ENCODE measurements around the gene CTSH.
A peak's percentile ranks its signal among the peaks of the same experiment; 100 is the strongest.

The CTSH gene, protein sequence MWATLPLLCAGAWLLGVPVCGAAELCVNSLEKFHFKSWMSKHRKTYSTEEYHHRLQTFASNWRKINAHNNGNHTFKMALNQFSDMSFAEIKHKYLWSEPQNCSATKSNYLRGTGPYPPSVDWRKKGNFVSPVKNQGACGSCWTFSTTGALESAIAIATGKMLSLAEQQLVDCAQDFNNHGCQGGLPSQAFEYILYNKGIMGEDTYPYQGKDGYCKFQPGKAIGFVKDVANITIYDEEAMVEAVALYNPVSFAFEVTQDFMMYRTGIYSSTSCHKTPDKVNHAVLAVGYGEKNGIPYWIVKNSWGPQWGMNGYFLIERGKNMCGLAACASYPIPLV

DNA sequence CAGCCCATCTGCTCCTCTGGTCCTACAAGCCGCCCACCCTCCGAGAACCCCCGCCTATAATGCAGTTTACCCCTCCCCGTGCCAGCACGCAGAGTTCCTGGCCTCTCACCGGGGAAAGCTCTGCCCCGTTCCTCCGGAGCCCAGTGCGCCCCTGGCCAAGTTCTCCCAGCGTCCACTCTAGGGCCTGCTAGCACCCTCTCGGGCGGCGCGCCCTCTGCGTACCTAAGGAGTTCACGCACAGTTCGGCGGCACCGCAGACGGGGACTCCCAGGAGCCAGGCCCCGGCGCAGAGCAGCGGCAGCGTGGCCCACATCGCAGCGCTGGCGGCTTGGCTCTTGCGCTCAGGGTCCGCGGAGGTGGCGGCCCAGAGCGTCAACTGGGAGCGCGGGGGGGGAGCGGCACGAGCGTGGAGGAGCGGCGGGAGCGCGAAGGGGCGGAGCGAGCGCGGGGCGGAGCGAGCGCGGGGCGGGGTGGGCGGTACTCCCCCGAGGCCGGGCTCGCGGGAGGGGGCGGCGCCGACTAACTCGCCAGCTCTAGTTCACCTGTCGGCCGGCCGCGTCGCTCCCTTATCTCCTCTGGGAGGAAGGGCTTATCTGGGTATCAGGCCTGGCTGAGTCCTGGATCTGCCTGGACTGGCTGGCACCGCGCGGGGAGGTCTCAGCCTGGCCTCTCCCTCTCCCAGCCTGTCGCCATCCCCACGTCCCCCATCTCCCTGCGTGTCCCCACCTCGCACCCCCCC is at the start of gene CTSH:
CTSH (minus strand) TSS at position 378 of the 739 bp plus-strand sequence; CDS start at position 313, 65 bp downstream.
- no peak for DNase-seq (ENCODE audit: low read depth, low spot score)

DNA sequence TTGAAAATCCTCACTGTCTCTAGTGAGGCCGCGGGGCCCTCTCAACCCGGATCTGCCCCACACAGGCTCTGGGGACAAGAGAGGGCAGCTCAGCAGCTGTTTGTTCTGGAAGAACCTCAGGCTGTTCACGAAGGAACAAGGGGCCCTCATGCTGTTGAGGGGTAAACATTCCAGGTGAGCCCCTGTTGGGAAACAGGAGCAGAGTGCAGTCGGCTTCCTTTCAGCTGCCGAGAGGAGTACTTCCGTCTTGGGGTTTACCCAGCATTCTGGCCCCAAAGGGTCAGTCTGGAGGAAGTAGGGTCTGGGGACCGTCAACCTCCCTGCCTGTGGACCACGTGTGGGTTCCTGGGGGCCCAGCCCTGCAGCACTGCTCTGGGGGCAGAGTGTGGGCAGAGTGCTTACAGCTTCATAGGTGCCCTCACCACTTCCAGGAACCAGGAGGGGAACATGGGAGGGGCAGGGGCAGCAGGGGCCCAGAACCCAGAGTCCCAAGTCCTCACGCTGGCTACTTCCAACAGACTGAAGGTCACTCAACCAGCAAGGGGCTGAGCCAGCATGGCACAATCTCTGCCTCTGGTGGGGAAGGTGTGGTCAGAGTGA is 49.2 kb upstream of the CTSH start:
- DNase-seq (ENCODE audit: low read depth, low spot score), result no peak

DNA sequence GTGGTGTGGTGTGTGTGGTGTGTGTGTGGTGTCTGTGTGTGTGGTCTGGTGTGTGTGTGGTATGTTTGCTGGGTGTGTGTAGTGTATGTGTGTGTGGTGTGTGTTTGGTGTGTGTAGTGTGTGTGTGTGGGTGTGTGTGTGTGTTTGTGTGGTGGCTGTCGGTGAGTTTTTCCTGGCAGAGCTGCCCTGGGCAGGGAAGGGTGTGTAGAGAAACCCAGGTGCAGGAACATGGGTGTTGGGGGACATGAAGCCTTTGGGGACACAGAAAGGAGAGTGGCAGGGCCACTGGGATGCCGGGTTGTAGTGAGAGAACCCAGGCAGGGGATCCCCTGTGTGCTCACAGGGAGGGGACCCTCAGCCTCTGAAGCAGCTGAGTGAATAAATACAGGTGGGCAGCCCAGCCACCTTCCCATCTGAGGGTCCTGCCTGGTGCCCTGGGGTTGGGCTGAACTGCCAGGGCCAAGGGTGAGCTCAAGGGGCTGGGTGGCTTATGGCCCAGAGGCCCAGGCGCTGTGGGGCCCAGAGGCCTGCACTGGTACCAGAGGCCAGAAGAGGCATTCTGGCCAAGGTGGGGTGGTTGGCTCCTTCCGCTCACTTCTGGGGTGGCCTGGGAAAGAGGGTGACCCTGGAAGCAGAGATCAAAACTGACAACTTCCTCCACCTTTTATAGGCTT is 48.5 kb upstream of the CTSH start:
- no peak for DNase-seq (ENCODE audit: low read depth, low spot score)

DNA sequence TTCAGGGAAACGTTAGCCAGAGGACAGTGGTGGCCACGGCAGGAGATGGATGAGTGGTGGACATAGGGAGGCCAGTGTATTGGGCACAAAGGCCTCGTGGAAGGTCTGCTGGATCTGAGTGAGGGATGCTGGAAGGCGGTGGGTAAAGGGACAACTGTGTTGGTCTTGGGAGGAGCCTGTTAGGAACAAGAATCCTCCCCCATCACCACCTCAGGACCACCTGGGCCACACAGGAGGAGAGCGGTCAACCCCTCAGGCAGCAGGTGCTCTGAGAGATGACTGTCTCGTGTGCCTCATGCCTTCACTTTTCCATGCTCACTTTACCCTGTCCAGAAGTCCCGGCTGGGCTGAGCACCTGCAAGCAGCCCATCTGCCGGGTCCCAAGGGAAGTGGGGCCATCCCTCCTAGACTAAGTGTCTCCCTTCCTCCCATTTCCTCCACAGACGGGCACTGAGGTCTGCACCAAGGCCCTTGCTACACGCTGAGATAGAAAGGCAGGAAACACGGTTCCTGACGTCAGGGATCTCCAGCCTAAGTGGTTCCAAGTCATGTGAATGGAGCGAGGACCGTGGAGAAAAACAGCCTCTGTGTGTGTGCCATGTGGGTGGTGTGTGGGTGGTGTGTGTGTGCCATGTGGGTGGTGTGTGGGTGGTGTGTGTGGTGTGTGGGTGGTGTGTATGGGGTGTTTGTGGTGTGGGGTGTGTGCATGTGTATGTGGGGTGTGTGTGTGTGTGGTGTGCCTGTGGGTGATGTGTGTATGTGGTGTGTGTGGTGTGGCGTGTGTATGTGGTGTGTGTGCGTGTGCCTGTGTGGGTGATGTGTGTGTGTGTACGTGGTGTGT is 47.8 kb upstream of the CTSH start:
- no peak for DNase-seq (ENCODE audit: low read depth, low spot score)

DNA sequence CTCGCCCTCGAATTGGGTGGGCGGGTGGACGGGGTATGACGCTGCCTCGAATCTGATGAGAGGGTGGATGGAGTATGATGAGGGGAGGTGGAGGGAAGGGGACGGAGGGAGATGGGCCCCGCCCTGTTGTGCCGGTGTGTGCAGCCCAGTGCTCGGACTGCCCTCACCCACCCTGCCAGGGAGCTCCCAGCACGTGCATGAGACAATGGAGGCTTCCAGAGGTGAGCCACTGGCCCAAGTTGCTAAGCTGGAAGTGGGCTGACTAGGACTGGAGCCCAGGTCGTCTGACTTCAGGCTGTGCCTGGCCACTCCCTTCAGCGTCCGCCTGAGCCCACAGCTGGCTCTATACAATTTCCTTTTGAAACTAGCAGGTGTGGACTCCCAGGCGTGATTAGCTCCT is 47.0 kb upstream of the CTSH start:
- DNase-seq (ENCODE audit: low read depth, low spot score), result no peak

DNA sequence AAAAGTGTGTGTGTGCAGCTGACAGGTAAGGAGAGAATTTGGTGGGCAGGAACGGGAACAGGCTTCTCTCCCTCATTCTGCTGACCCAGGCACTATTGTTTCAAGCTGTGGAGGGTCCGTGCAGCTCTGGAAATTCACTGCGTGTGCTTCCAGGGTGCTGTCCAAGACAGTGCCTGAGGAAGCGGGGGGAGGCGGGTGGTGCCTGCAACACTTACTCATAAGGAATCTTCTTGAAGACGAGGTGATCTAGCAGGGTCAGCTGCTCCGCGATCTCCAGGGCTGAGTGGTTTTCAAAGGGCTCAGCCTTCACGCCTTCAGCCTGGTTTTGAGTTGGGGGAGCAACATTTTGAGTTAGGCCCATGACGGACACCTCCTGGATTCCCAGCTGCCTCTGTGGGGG is 46.6 kb upstream of the CTSH start:
- DNase-seq (ENCODE audit: low read depth, low spot score), result no peak

DNA sequence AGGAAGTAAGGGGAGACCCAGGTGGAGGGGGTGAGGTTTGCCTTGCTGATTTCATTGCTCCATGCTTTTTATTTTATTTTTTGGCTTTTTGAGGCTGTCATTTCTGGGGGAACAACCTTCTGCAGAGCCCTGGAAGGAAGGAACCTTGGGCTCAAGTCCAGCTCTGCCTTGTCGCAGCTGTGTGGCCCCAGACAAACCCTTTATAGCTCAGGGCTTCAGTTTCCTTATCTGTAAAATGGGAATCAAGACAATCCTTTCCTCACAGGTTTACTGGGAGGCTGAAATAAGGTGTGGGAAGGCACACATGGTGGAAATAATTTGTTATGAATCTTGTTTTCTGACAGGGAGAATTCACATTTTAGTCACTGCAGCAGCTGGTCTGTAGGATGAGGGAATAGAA is 45.4 kb upstream of the CTSH start:
- DNase-seq (ENCODE audit: low read depth, low spot score), result no peak

DNA sequence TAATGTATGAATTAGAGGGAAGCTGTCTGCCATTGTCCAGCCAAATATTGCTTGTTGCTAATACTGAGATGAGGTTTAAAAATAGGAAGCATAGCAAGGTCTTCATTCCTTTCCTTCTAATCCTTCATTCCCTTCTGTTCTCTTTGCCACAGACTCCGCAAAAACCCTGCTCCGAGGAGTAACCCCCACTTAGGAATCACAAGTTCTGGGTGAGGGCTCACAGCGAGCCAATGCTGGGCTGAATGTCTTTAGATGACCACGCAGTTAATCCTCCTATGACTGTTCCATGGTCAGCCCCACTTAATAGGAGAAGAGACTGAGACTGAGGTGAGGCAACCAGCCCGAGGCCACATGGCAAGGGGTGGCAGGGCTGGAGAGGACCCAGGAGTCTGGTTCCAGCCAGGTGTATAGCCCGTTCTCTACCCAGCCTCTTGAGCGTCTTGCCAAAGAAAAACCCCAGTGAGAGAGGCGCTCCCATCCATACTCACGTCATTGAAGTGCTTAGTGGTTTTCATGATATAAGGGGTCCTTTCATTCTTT is 44.9 kb upstream of the CTSH start:
- DNase-seq (ENCODE audit: low read depth, low spot score), result no peak

DNA sequence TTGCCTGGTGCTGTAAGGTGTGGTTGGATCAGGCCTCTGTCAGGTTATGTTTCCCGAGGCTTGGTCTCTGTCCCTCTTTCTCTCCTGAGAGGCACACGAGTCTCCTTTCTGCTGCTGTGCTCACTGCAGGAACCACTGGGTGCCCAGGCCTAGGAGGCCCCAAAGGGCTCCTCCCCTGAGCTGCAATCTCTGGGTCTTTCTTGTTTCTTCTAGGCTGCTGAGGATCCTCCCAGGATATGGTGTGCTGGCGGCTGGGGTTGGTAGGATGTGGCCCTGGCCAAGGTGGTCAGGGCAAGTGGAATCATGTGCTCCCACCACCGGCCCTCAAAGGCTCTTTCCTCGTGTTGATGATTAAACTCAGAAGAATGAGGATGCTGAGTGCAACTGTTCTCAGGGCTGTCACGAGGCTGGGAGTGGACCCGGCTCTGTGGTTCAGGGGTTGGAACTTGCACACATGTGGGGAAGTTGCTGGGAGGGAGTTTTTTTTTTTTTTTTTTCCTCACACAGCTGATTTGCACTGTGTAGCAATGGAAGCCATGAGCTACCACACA is 43.6 kb upstream of the CTSH start:
- peak; percentile 77 for DNase-seq (ENCODE audit: low read depth, low spot score)

DNA sequence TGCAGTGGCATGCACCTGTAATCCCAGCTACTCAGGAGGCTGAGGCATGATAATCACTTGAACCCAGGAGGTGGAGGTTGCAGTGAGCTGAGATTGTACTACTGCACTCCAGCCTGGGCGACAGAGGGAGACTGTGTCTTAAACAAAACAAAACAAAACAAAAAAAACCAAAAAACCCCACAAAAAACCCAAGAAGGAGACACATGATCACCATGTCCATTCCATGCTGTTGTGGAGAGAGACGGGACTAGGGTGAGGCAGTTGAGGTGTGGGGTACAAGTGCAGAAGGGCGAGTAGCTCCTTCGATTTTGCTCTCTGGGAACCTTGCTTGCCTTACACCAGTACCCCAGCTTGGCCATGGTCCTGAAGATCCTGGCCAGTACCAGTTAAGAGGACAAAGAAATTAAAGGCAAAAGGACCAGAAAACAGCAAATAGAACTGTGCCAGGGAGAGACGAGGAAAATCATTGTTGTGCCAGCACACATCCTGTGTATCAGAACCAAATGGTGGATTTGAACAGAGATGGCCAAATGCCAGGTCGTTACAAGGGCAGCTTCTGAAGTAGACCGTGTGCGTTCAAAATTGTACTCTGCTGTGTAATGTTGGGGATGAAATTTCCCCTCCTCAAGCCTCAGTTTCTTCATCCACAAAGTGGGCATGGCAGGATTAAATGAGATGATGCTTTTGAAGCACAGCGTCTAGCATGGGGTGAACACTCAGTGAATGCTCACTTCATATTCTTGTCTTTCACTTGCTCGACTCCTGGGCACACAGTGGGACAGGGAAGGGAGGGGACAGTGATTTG is 42.9 kb upstream of the CTSH start:
- no peak for DNase-seq (ENCODE audit: low read depth, low spot score)

DNA sequence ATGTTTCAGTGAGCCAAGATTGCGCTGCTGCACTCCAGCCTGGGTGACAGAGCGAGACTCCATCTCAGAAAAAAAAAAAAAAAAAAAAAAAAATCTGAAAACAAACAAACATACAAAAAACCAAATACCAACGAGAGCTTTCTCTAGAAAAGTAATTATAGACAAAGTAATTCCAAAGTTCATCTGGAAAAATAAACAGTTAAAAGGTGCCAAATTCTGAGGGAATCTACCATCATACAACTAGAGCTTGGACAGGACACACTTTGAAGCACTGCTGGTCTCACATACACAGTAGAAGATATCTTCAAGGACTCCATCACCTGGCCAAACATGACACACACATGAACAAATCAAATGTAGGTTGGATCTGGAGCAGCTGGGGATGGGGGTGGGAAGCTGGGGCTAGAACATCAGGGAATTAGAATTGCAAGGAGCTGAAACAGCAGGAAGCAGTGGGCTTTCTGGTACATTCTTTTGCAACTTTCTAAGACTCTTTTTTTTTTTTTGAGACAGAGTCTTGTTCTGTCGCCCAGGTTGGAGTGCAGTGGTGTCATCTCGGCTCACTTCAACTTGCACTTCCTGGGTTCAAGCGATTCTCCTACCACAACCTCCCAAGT is 41.1 kb upstream of the CTSH start:
- no peak for DNase-seq (ENCODE audit: low read depth, low spot score)

DNA sequence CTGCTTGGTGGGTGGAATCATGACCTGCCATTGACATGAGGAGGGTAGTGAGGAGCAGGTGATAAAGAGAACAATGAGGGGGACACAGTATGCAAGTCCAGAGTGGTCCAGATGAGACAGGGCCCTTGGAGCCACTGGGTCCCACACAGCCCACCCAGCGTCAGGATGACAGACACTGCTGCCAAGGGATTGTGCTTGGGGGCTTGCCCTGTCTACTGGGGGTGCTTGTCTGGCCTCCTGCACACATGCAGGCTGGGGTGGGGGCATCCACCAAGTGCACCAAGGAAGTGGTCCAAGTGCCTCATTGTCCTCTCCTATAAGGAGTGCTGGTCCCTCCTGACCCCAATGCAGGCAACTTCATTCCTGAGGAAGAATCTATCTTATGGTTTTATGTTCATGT is 39.2 kb upstream of the CTSH start:
- no peak for DNase-seq (ENCODE audit: low read depth, low spot score)

DNA sequence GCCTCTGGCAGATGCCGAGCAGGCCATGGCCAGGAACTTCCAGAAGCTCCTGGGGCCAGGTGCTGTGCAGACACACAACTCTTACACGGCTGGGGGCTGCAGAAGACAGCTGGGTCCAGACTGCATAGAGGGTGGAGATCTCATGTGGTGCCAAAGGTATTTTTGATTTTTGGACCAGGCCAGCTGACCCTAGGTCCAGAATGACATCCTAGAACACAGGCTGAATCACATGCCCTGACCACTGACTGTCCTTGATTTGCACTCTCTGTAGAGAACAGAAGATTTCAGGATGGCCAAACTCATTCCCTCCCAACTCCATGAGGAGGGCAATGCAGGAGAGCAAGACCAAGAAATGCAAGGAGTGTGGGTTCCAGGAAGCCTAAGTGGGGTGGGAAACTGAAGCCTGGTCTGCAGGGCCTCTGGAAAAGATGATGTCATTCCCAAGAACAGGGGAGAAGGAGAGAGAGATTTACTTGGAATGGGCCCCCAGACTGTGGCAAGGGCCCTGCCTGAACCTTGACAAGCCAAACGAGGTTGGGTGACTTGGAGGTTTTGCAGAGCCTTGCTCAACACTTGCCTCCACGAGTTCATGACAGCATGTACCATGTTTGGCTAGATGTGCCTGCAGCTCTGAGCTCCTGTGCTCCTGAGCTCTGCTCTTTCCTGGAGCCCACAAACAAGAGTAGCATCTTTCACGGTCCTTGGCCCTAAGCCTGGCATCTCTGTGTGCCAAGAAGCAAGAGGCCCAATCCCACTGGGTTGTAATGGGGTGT is 38.5 kb upstream of the CTSH start:
- no peak for DNase-seq (ENCODE audit: low read depth, low spot score)

DNA sequence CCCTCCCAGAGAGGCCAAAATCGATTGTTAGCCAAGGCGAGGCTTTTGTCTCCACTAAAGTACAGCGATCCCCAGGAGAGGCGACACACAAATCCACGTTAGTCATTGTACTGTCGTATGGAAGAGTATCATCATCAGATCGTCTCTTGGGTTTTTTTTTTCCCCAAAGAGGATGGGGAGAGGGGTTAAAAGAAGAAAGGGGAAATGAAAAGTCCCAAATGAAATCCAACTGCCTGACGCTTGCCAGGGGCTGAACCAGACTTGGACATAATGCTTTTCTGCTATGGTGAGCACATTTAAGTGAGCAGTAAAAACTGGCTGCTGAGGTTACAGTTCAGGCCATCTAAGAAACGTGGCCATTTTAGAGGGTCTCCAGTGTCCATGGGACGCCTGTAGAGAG is 37.9 kb upstream of the CTSH start:
- DNase-seq (ENCODE audit: low read depth, low spot score), result no peak

DNA sequence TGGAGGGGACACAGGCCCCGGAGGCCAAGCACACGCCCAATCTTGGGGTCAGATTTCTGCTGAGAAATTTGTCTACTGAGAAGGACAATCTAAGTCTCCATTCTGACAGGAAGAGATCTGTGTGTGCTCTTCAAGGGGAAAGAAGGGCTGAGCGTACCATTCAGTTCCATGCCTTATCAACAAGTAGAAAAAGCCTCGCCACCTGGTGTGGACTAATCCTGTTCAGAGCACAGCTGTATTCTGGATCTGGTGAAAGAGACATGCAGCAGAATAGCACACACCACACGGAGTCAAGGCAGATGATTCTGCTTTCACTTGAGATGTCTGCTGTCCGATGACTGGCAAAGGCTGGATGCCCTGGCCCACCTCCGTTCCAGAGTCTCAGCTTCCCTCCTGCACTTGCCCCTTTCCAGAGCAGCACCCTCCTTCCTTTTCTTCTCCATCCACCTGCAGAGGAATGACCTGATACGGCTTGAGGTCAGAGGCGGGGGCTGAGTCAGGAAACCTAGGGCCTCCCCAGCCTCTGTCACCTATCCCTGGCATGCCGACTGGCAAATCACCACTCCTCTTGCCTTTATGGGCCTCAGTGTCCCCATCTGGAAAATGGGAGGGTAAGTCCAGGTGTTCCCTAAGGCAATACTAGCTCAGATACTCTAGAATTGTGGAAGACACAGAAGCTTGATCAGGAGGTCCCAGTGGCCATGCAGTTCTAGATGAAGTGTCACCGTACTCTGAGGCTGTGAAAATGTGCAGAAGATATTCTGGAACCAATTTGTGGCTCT is 36.9 kb upstream of the CTSH start:
- DNase-seq (ENCODE audit: low read depth, low spot score), result no peak

DNA sequence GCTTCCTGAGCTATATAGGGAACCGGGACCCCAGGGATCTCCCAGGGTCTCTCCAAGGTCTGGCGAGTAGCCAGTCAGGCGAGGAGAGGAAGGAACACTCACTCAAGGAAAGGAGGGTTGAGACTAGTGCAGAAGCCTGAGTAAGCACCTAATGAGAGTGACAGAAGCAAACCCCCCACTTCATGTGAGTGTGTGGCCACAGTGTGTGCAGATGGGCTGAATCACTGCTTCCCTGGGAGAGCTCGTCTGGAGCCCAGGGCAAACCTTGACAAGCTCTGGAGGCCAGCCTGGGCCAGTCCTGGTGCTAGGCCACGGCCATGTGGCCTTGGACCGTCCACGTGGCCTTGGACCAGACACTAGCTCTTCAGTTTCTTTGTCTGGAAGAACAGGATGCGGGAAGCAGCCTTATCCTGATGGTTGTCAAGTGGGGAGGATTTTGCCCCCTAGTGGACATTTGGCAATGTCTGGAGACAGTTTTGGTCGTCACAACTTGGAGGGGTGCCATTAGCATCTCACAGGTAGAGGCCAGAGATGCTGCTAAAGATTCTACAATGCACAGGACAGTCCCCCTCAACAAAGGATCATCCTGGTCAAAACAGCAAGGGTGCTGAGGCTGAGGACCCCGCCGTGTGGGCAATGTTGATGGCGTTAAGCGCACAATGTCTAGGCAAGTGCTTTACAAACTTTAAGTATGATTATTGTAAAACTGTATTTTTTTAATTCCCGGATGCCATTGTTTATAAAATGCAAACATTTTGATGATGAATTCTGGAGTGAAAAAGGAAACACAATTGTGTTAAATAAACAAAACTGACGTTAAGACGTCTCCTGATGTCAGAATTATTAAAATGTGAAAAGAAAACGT is 34.8 kb upstream of the CTSH start:
- peak; percentile 36 for DNase-seq (ENCODE audit: low read depth, low spot score)

DNA sequence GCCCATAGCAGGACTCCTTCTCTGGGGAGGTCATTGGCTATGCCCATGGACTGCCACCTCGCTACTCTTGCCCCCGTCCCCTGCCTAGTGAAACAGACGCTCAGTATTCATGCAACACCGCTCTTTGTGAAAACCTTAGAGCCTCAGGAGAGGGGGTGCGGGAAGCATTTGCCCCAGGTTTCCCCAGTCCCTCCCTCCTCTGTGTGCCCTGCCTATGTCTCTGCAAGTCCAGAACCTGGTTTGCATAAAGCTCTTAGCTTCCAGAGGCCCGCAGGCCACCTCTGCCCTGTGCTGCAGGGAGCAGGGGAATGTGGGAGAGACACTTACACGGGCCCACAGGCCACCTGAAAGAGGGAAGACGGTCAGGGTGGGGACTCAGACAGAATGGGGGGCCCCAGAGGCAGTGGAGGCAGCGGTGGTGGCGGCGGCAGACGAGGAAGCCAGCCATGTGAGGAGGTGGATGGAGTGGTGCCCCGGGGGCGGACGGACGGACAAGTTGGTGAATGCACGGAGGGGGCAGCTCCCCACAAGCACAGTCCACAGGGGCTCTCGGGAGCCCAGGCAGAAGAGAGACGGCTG is 33.8 kb upstream of the CTSH start:
- DNase-seq (ENCODE audit: low read depth, low spot score), result no peak
